GM19328 (cell line): ENCODE results near the gene RUNDC1.

Experiments
- ATAC-seq: cut with Tn5 transposase; IDR thresholded peaks from one replicate; pipeline ENCODE4 v1.9.1; 2021; ENCODE audit warnings: mild to moderate bottlenecking, moderate library complexity; ENCODE audit not compliant: unreplicated experiment

Gene RUNDC1

GRCh38 chr17:43016216-43016615, 35.9 kb downstream of the RUNDC1 start:
- no peak for ATAC-seq

GRCh38 chr17:43018008-43018853, 37.9 kb downstream of the RUNDC1 start:
- no peak for ATAC-seq

DNA sequence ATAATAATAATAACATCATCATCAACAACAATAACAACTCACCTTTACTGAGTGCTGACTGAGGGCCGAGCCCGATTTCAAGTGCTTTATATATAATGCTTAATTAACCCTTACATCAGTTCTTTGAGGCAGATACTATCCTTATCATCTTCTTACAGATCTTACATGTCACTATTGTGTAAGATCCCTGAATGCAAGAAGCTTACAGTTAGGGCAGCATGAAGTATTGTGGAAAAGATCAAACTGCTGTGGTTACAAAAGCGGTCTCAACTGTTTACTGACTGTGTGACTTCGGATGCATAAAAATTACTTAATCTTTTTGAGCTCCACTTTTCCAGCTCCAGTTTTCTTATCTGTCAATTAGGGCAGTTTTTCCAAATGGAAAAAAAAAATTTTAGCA, 38.6 kb downstream of the RUNDC1 start:
- ATAC-seq = no peak

GRCh38 chr17:43019418-43019817, 39.1 kb downstream of the RUNDC1 start:
- ATAC-seq = no peak

DNA sequence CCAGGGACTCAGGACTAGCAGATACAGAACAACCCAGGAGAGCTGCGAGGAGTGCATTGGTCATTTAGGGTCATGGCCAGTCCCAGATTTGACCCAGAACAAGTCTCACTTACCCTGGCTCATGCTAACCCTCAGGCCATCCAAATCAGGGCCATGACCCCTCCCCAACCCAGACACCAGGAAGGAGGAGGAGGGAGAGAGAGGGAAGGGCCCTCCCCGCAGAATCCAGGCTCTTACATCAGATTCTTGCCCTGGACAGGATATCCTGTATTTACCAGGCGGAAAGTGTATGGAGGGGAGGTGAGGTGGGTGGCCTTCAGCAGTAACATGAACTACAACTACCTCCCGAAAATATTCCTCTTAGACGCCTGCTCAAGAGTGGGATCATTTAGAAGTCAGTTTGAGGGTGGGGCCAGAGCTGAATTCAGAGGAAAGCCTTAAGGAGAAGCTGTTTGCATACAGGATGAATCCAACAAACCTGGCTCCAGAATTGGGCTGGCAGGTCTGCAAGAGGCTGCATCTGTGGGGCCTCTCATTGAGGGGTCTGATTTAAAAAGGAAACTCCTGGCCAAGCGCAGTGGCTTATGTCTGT, 39.8 kb downstream of the RUNDC1 start:
- no peak for ATAC-seq

DNA sequence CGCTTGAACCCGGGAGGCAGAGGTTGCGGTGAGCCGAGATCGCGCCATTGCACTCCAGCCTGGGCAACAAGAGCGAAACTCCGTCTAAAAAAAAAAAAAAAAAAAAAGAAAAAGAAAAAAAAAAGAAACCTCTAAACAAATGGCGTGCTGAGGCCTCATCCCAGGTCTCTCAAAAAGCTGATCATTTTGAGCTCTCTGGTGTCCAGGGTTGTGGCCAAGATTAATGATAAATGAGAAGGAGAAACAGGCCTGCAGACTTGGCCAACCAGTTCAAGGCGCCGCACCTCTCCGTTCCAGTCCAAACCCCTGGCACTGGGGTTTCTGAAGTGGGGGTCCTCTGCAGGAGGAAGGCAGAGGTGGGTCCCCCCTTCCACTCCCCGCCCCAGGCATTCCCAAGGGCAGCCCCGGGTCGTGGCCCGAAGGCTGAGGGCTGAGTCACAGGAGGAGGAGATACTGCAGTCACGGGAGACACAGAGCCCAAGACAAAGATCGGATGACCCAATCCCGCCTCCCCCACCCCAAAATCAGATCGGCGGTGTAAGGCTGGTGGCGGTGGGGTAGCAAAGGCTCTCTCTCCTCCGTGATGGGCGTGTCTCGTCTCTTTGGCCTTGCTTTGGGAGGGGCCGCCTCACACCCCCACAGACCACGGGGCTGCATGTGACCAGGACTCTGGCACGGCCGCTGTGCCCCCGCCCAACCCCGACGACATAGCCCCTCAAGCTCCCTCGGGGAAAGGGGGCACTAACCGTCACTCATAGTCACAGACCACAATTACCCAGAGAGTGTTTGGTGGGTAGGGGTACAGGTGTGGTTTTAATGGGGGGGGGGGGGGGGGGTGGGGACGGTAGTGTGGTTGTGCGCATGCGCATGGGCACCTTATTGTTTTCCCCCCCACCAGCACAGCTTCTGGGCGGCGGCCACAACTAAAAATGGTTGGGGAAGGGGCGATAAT, 40.7 kb downstream of the RUNDC1 start:
- ATAC-seq = no peak

- no peak for ATAC-seq
Measured at GRCh38 chr17:43021741-43022512, 41.6 kb downstream of the RUNDC1 start, which contains the start of gene VAT1. TSS of gene VAT1 (minus strand) at chr17:43022385. CDS start at chr17:43022322, 63 bp downstream.

- ATAC-seq = no peak
Measured at GRCh38 chr17:43024407-43025289, 44.3 kb downstream of the RUNDC1 start, which contains the start of gene RND2. TSS of gene RND2 (plus strand) at chr17:43025231. CDS start at chr17:43025348, 117 bp downstream.

GRCh38 chr17:43025290-43025657, 44.9 kb downstream of the RUNDC1 start:
- no peak for ATAC-seq

- no peak for ATAC-seq
Measured at GRCh38 chr17:43025766-43026537, 45.6 kb downstream of the RUNDC1 start.

DNA sequence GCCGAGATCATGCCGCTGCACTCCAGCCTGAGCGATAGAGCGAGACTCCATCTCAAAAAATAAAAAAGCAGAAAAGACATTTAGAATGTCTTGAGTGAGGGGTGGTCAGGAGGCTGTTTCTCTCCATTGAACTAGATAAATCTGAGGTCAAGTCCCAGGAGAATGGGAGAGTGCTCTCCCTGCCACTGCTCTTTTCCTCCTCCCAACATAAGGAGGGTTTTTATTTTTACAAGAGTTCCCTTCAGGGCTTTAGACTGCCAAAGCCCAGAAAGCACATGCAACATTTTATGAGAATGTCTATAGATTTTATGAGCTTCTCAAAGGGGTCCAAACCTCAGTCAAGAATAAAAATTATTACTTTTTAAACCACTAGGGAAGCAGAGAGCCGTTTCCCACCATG, 46.2 kb downstream of the RUNDC1 start:
- ATAC-seq = no peak

GRCh38 chr17:43027091-43028032, 47.0 kb downstream of the RUNDC1 start:
- no peak for ATAC-seq

- ATAC-seq = no peak
Measured at GRCh38 chr17:43028221-43028861, 48.0 kb downstream of the RUNDC1 start.

GRCh38 chr17:43030137-43030767, 49.9 kb downstream of the RUNDC1 start:
- ATAC-seq = no peak

DNA sequence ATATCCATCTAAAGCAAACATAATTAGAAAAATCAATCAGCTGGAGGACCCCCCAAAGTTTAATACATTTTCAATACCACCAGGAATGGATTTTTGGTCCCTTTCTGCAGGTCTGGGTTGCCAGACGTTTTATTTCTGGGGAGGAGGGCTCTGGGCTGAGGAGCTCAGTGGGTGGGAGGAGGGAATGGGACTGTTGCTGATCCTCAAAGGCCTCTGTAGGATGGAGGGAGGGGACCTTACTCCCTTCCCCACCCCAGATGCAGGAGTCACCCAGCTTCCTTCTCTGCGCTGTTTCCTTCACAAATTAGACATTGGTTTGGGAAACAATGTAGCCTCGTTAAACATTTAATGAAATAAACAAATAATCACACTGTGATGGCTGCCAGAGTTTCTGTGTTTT, 51.3 kb downstream of the RUNDC1 start:
- no peak for ATAC-seq
